DMS53 (cell line): ENCODE data around the gene TTLL11.
A peak's percentile ranks its signal among the peaks of the same experiment; 100 is the strongest.

ENCODE experiments used
- DNase-seq: peaks from one replicate; lab custom pipeline; 2025; lab: John Stamatoyannopoulos, UW

Gene TTLL11

GRCh38 chr9:122110100-122110833 is 17.2 kb upstream of the TTLL11 start:
- DNase-seq = no peak

- DNase-seq = no peak
Measured at GRCh38 chr9:122109035-122109813, 16.1 kb upstream of the TTLL11 start.

- no peak for DNase-seq
Measured at GRCh38 chr9:122107291-122107805, 14.2 kb upstream of the TTLL11 start.

GRCh38 chr9:122106576-122106975 is 13.5 kb upstream of the TTLL11 start:
- no peak for DNase-seq

- no peak for DNase-seq
Measured at GRCh38 chr9:122103985-122104384, 10.9 kb upstream of the TTLL11 start.

GRCh38 chr9:122102156-122102555 is 9.0 kb upstream of the TTLL11 start:
- no peak for DNase-seq

GRCh38 chr9:122100756-122101155 is 7.6 kb upstream of the TTLL11 start:
- DNase-seq = no peak

- peak; percentile 91 for DNase-seq
Measured at GRCh38 chr9:122099271-122099869, 6.3 kb upstream of the TTLL11 start.

GRCh38 chr9:122097679-122098315 is 4.7 kb upstream of the TTLL11 start:
- no peak for DNase-seq

GRCh38 chr9:122096620-122097415 is 3.7 kb upstream of the TTLL11 start:
- DNase-seq = no peak

GRCh38 chr9:122095010-122095767 is 2.1 kb upstream of the TTLL11 start:
- peak; percentile 79 for DNase-seq

- peak; percentile 34 for DNase-seq
Measured at GRCh38 chr9:122091682-122092592, 1.2 kb downstream of the TTLL11 start.

GRCh38 chr9:122090981-122091380 is 2.1 kb downstream of the TTLL11 start:
- no peak for DNase-seq

GRCh38 chr9:122090287-122090883 is 2.7 kb downstream of the TTLL11 start:
- no peak for DNase-seq

GRCh38 chr9:122088880-122089706 is 4.0 kb downstream of the TTLL11 start:
- peak; percentile 74 for DNase-seq

- peak; percentile 40 for DNase-seq
Measured at GRCh38 chr9:122087406-122088200, 5.5 kb downstream of the TTLL11 start.

- DNase-seq = no peak
Measured at GRCh38 chr9:122086873-122087272, 6.2 kb downstream of the TTLL11 start.
